H1 (cell line): ENCODE results near the gene CMIP. TPM values are rescaled to one million over a fixed set of nuclear protein-coding genes. Genes with fewer than 3 reads are reported as not detected.

Experiments
- CTCF ChIA-PET: fragments of 300-600 bp; sonication (Branson Sonifier 250); formaldehyde crosslinking; loops from one replicate; lab custom pipeline; 2021; ENCODE audit not compliant: partially characterized antibody; lab: Charles Lee
- POLR2A ChIA-PET: fragments of 300-600 bp; sonication (Branson Sonifier 250); formaldehyde crosslinking; loops from one replicate; lab custom pipeline; 2021; ENCODE audit warnings: inconsistent platforms; ENCODE audit not compliant: partially characterized antibody; lab: Charles Lee
- DNase-seq, 2 experiments: peaks; one replicate each; pipeline versions ENCODE4 v3.0.0 to v3.0.0-alpha.2; 2010 to 2022; ENCODE audit warnings: low spot score in 2 of 2, low read depth in 1 of 2, mixed read lengths in 1 of 2
- FAIRE-seq: peaks from 2 replicates; lab custom pipeline; 2011; peaks lifted over from hg19 to GRCh38; lab: Jason Lieb, UNC
- H2AFZ ChIP-seq: 2 replicates; pipeline ENCODE4 v1.8.1; 2012; ENCODE audit warnings: low read length, inconsistent platforms
- H2AK5ac ChIP-seq: 2 replicates; pipeline ENCODE4 v1.6.1; 2013; ENCODE audit warnings: low read depth, low read length
- H2BK120ac ChIP-seq: replicated peaks from 2 replicates; pipeline ENCODE3; 2013; ENCODE audit warnings: low read depth, low read length, inconsistent platforms
- H2BK12ac ChIP-seq: 2 replicates; pipeline ENCODE4 v1.6.1; 2013; ENCODE audit warnings: low read depth, low read length
- H2BK15ac ChIP-seq: 2 replicates; pipeline ENCODE4 v1.6.1; 2013; ENCODE audit warnings: low read length
- H2BK20ac ChIP-seq: 2 replicates; pipeline ENCODE4 v1.6.1; 2013; ENCODE audit warnings: low read length
- H2BK5ac ChIP-seq: 2 replicates; pipeline ENCODE4 v1.6.1; 2013; ENCODE audit warnings: low read depth, low read length
- H3K14ac ChIP-seq: 2 replicates; pipeline ENCODE4 v1.6.1; 2013; ENCODE audit warnings: inconsistent platforms; ENCODE audit not compliant: insufficient read length
- H3K18ac ChIP-seq: 2 replicates; pipeline ENCODE4 v1.6.1; 2013; ENCODE audit warnings: low read length; ENCODE audit errors: extremely low read depth
- H3K23ac ChIP-seq: 2 replicates; pipeline ENCODE4 v1.6.1; 2013; ENCODE audit warnings: inconsistent platforms; ENCODE audit not compliant: insufficient read length
- H3K23me2 ChIP-seq: 2 replicates; pipeline ENCODE4 v1.6.1; 2013; ENCODE audit warnings: low read depth, low read length
- H3K27ac ChIP-seq: 2 replicates; pipeline ENCODE4 v1.6.1; 2011; ENCODE audit warnings: low read depth, low read length, inconsistent platforms
- H3K27me3 ChIP-seq, 4 experiments: replicated peaks in 1 of 4; 1 replicate in 1 of 4; 2 replicates in 3 of 4; pipeline versions ENCODE4 v1.6.1 to v1.8.1; 2011 to 2013; ENCODE audit warnings: low read length in 3 of 4, mild to moderate bottlenecking in 3 of 4, inconsistent platforms in 2 of 4, mixed read lengths in 2 of 4, moderate library complexity in 1 of 4; ENCODE audit not compliant: control insufficient read depth in 3 of 4, insufficient read depth in 3 of 4; ENCODE audit errors: extremely low read depth in 1 of 4
- H3K36me3 ChIP-seq, 4 experiments: 2 replicates each; pipeline versions ENCODE4 v1.6.1 to v1.8.1; 2011 to 2013; ENCODE audit warnings: mild to moderate bottlenecking in 4 of 4, low read length in 3 of 4, moderate library complexity in 2 of 4, control low read depth in 1 of 4, inconsistent platforms in 1 of 4; ENCODE audit not compliant: insufficient read depth in 4 of 4, control insufficient read depth in 2 of 4
- H3K4ac ChIP-seq: replicated peaks from 2 replicates; pipeline ENCODE3; 2013; ENCODE audit warnings: low read length, low read depth, mixed read lengths, inconsistent platforms; ENCODE audit not compliant: insufficient read length
- H3K4me1 ChIP-seq, 4 experiments: replicated peaks in 1 of 4; 1 replicate in 1 of 4; 2 replicates in 3 of 4; pipeline versions ENCODE4 v1.6.1 to v1.8.1; 2011 to 2013; ENCODE audit warnings: low read length in 3 of 4, inconsistent platforms in 2 of 4, mixed read lengths in 1 of 4; ENCODE audit not compliant: insufficient read depth in 4 of 4, control insufficient read depth in 3 of 4
- H3K4me2 ChIP-seq, 2 experiments: 2 replicates each; pipeline versions ENCODE4 v1.6.1 to v1.8.1; 2011 to 2013; ENCODE audit warnings: low read depth in 2 of 2, low read length in 2 of 2, control low read depth in 1 of 2, inconsistent platforms in 1 of 2, mild to moderate bottlenecking in 1 of 2; ENCODE audit not compliant: insufficient read depth in 1 of 2
- H3K4me3 ChIP-seq, 4 experiments: fragments of 200-600, 300-600 bp in 1 of 4; sonication (generic), shearing (Covaris generic), sonication (Bioruptor Twin) in 1 of 4; 2 replicates each; pipeline versions ENCODE4 v1.5.1 to v1.8.1; 2011 to 2016; ENCODE audit warnings: low read length in 4 of 4, low read depth in 3 of 4, control low read depth in 2 of 4, inconsistent platforms in 2 of 4, mild to moderate bottlenecking in 2 of 4, mixed read lengths in 1 of 4, moderate library complexity in 1 of 4; ENCODE audit not compliant: insufficient read depth in 2 of 4; ENCODE audit errors: extremely low read depth in 1 of 4
- H3K56ac ChIP-seq: replicated peaks from 2 replicates; pipeline ENCODE3; 2013; ENCODE audit warnings: low read depth, mild to moderate bottlenecking, mixed read lengths, low read length, inconsistent platforms; ENCODE audit not compliant: insufficient read length
- H3K79me1 ChIP-seq: 2 replicates; pipeline ENCODE4 v1.6.1; 2013; ENCODE audit warnings: low read depth, low read length, control low read depth
- H3K79me2 ChIP-seq, 2 experiments: 2 replicates each; pipeline versions ENCODE4 v1.6.1 to v1.8.1; 2012 to 2013; ENCODE audit warnings: low read length in 2 of 2, mild to moderate bottlenecking in 2 of 2, inconsistent platforms in 1 of 2; ENCODE audit not compliant: insufficient read depth in 2 of 2, control insufficient read depth in 1 of 2
- H3K9ac ChIP-seq, 4 experiments: replicated peaks in 1 of 4; 1 replicate in 1 of 4; 2 replicates in 3 of 4; pipeline versions ENCODE4 v1.6.1 to v1.8.1; 2011 to 2013; ENCODE audit warnings: low read depth in 3 of 4, low read length in 3 of 4, control low read depth in 2 of 4, mild to moderate bottlenecking in 2 of 4, moderate library complexity in 2 of 4, inconsistent platforms in 1 of 4; ENCODE audit errors: extremely low read depth in 1 of 4
- H3K9me3 ChIP-seq, 2 experiments: 2 replicates each; pipeline versions ENCODE4 v1.6.1 to v1.8.1; 2012 to 2013; ENCODE audit warnings: mild to moderate bottlenecking in 2 of 2, moderate library complexity in 2 of 2, control low read depth in 1 of 2, inconsistent platforms in 1 of 2, low read depth in 1 of 2, low read length in 1 of 2, mixed read lengths in 1 of 2; ENCODE audit not compliant: insufficient read depth in 2 of 2
- H4K20me1 ChIP-seq, 2 experiments: replicated peaks in 1 of 2; 2 replicates each; pipeline versions ENCODE3 to v1.8.1; 2011 to 2013; ENCODE audit warnings: inconsistent platforms in 2 of 2, low read length in 2 of 2, mild to moderate bottlenecking in 1 of 2; ENCODE audit not compliant: insufficient read depth in 2 of 2, control insufficient read depth in 1 of 2
- H4K5ac ChIP-seq: 2 replicates; pipeline ENCODE4 v1.6.1; 2013; ENCODE audit warnings: low read length, low read depth, mixed read lengths, inconsistent platforms; ENCODE audit not compliant: insufficient read length
- H4K8ac ChIP-seq: 2 replicates; pipeline ENCODE4 v1.8.0; 2013; ENCODE audit warnings: mild to moderate bottlenecking, moderate library complexity, low read length, inconsistent platforms; ENCODE audit not compliant: insufficient read depth; ENCODE audit errors: extremely low read depth
- H4K91ac ChIP-seq: replicated peaks from 2 replicates; pipeline ENCODE3; 2013; ENCODE audit warnings: low read length, mixed read lengths, inconsistent platforms; ENCODE audit not compliant: insufficient read length
- SP1 ChIP-seq: IDR thresholded peaks from 2 replicates; pipeline ENCODE4 v1.6.1; 2011; ENCODE audit warnings: low read depth, low read length
- TAF1 ChIP-seq: IDR thresholded peaks from 2 replicates; pipeline ENCODE4 v1.6.1; 2011; ENCODE audit warnings: mild to moderate bottlenecking, low read depth, low read length
- YY1 ChIP-seq: IDR thresholded peaks from 2 replicates; pipeline ENCODE4 v1.6.1; 2011; ENCODE audit warnings: low read depth, mild to moderate bottlenecking, low read length
- ZNF274 ChIP-seq: IDR thresholded peaks from 2 replicates; pipeline ENCODE4 v1.7.0; 2012; ENCODE audit warnings: low read length, borderline replicate concordance; ENCODE audit errors: extremely low read depth
- WGBS, 2 experiments: shearing (Covaris generic) in 1 of 2; methylation state at CpG; one replicate each; pipeline versions ENCODE4 v1.1.6 to v1.1.7; 2013 to 2015; ENCODE audit warnings: low lambda C conversion rate in 2 of 2, mixed read lengths in 2 of 2, inconsistent platforms in 1 of 2, low coverage in 1 of 2, missing lambda C conversion rate in 1 of 2; ENCODE audit not compliant: insufficient replicate concordance in 2 of 2, insufficient coverage in 1 of 2, insufficient read length in 1 of 2; ENCODE audit errors: extremely low coverage in 1 of 2, missing lambda C conversion rate in 1 of 2; 5-methylcytosine and 5-hydroxymethylcytosine counted together
- polyA plus RNA-seq, 7 experiments: library from polyadenylated mRNA; depleted of rRNA in 3 of 7; stranded (reverse) in 5 of 7; unstranded in 2 of 7; fragments of >200 nt in 5 of 7; fragments of 200-250 nt in 2 of 7; gene quantifications; 1 replicate in 5 of 7; 2 replicates in 1 of 7; 4 replicates in 1 of 7; pipeline versions ENCODE4 v1.2.1 to v1.2.3, GENCODE V29; 2011 to 2013; ENCODE audit warnings: missing spikeins in 2 of 7, mixed read lengths in 2 of 7
- total RNA-seq: library from RNA; stranded (reverse); fragmentation: NEBNext Ultra II Directional; extraction: Animal tissue kit (Norgen Biotek cat#: 25700); gene quantifications from 2 replicates; pipeline ENCODE4 v1.2.1, GENCODE V29; 2021

The CMIP gene
- total and polyA plus RNA-seq, 2 of the 8 experiments (the other 6 are each of a cell fraction or from before 2014, with no cell fraction given) = 7.9 to 53.2 TPM

DNA sequence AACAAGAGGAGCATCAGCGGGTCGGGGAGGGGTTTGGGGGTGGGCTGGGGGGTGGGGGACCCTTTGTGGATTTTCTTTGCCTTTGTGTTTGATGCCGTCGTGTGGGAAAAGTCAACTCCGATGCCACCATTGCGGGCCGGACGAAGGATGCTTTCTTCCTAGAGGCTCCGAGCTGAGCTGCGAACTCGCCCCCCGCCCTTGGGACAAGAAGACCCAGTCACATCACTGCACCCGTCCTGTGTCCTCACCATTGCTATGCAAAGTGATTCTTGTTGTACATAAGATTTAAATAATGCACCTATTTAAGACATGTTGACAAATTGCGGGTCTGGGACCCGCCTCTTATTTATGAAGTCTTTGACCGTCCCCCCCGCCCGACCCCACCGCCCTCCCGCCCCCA, 265.4 kb downstream of the CMIP start:
- no peak for FAIRE-seq
- H2BK120ac ChIP-seq = no peak overlapping the region
- CTCF ChIA-PET = interaction anchor here (0.7 to 1.9 kb wide), 6 partner anchors 8 to 20 kb away, joined by 3 to 8 read pairs (median 4); no protein-coding TSS in a partner anchor

More for the DNA sequence above, 265.4 kb downstream of the CMIP start:
- Histone ChIP-seq H3K4me3 (no peak overlapping the region), H2BK20ac (no peak overlapping the region), H3K14ac (no peak overlapping the region), H2BK12ac (no peak overlapping the region), H3K79me1 (no peaks in the 10 kb centered on the region), H3K79me2 (no peaks in the 10 kb centered on the region), H4K5ac (no peak overlapping the region), H4K91ac (no peak overlapping the region), H4K20me1 (no peaks in the 10 kb centered on the region), H3K9ac (no peak overlapping the region), H3K23ac (no peak overlapping the region), H3K27ac (no peak overlapping the region), H2AFZ (no peak overlapping the region), H3K4ac (no peak overlapping the region), H3K18ac (no peak overlapping the region), H3K23me2 (no peaks in the 10 kb centered on the region), H3K4me1 (peaks cover 0 to 28% (median 22%) of the 10 kb centered on the region in 4 experiments; a peak in 6 of 7 replicates), H3K27me3 (no peaks in the 10 kb centered on the region), H2BK5ac (no peak overlapping the region), H4K8ac (no peak overlapping the region), H3K56ac (no peak overlapping the region), H3K4me2 (0 out of 4 replicates have a peak overlapping the region, but pooled peaks of 1 of the 2 experiments have one; percentile 0), H3K36me3 (peaks cover 3 to 17% (median 11%) of the 10 kb centered on the region in 4 experiments; a peak in 7 of 8 replicates), H2BK15ac (no peak overlapping the region), H3K9me3 (no peaks in the 10 kb centered on the region), H2AK5ac (no peak overlapping the region)
- TF ChIP-seq YY1 (no peak), ZNF274 (no peak), SP1 (no peak), TAF1 (no peak)
- no peak for DNase-seq
- WGBS, 2 experiments = 89% methylated on average over 13 of the region's 20 CpGs; no CpG with 5 or more reads in 1 of the 2 experiments
- POLR2A ChIA-PET = no interaction called here
